HG03175 (cell line): ENCODE data around the gene GPR137.

ENCODE experiments used
- ATAC-seq: cut with Tn5 transposase; IDR thresholded peaks from one replicate; pipeline ENCODE4 v1.9.1; 2021; ENCODE audit warnings: mild to moderate bottlenecking, moderate library complexity; ENCODE audit not compliant: unreplicated experiment

The GPR137 gene, protein sequence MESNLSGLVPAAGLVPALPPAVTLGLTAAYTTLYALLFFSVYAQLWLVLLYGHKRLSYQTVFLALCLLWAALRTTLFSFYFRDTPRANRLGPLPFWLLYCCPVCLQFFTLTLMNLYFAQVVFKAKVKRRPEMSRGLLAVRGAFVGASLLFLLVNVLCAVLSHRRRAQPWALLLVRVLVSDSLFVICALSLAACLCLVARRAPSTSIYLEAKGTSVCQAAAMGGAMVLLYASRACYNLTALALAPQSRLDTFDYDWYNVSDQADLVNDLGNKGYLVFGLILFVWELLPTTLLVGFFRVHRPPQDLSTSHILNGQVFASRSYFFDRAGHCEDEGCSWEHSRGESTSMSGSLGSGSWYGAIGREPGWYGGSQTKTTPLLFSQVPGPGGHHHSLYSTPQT

DNA sequence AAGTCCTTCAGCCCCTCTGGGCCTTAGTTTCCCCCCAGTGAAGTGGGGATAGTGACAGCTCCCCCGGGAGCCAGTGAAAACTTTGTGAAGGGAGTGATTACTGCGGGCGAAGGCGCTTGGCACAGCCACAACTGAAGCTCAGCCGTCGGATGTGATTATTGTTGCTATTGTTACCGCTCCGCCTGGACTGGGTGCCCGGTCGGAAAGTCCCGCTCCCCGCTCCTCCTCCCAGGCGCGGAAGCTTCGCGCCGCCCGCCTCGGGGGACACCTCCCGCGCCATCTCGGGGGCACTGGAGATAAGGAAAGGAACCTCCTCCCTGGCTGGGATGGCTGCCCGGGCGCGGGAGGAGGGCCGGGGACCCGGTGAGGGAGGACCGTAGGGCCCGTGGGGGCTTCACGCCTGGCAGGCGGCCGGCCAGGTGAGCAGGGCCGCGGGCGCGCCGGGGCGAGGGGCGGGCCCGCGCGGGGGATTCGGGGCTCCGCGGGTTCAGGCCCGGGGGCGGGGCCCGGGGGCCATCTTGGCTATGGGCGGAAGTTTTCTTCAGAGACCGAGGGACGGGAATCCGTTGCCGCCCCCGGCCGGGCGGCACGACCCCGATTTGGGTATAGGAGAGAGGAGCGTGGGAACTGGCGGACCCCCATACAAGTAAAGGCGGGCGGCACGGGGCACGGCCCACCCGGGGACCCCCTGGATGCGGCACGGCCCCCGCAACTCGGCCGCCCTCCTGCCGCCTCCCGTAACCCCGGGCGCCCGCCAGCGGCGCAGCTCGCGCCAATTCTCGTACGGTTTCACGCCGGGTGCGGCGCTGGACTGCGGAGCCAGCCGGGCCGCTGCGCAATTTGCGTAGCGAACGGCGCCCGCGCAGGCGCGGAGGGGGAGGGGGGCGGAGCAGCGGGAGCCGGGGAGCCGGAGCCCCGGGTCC lies at the start of gene GPR137:
GPR137 (plus strand) TSS at position 887 of the 923 bp plus-strand sequence. CDS start 677 bp downstream, outside the sequence.
- ATAC-seq, result peak; percentile 66

DNA sequence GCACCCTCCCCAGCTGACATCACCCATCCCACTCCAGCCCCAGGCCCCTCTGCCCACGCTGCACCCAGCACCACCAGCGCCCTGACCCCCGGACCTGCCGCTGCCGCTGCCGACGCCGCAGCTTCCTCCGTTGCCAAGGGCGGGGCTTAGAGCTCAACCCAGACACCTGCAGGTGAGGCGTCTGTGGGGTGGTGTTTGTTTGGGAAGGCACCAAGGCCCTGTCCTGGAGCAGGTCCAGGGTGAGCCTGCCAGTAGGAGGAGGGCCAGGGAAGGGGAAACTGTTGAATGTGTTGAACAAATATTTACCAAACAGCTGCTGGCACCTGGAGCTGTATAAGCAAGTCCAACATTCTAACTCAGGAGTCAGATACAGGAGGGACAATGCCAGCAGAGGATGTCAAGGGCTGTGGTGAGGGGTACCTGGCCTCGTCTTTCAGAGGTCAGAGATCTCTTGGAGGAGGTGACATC lies 48.1 kb upstream of the GPR137 start:
- no peak for ATAC-seq

- no peak for ATAC-seq
Measured at GRCh38 chr11:64238076-64238475, 47.6 kb upstream of the GPR137 start.

GRCh38 chr11:64238999-64239398 lies 46.6 kb upstream of the GPR137 start:
- ATAC-seq, result no peak

- peak; percentile 21 for ATAC-seq
Measured at GRCh38 chr11:64239662-64240434, 45.8 kb upstream of the GPR137 start.

DNA sequence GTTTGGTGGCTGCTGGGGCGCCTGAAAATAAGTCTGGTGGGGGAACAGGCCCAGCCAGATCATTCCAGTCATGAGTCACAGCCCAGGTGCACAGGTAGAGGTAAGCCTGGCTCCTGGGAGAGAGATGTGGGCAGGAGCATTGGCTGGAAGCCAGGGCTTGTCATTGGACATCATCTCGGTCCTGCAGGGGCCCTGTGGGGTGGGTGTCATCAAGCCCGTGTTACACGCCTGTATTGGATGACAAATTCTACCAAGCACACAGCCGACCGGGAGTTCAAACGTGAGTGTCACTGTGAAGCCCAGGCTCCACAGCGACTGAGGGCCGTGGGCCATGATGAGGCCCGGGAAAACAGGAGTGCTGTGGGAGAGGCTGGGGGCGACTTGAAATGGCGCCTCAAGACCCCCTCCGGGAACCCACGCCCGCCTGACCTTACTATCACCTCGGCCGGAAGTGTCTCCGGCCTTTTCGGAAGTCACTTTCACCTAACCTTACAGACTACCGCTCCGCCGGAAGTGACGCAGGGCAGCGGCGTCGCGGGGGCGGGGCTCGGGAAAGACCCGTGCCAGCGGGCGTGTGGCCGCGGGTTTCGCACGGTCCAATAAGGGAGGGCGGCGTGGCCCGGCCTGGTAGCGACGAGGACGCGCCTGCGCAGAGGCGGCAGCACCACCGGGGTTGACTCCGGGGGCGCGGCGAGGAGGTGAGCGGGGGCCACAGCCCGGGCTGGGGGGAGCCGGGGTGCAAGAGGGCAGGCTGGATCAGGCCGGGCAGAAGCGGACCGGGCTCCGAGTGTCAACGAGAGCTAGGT lies 45.0 kb upstream of the GPR137 start, which contains the start of gene FKBP2:
FKBP2 (plus strand) TSS at position 661 of the 806 bp plus-strand sequence. CDS start 1,293 bp downstream, outside the sequence.
- ATAC-seq, result peak; percentile 46

DNA sequence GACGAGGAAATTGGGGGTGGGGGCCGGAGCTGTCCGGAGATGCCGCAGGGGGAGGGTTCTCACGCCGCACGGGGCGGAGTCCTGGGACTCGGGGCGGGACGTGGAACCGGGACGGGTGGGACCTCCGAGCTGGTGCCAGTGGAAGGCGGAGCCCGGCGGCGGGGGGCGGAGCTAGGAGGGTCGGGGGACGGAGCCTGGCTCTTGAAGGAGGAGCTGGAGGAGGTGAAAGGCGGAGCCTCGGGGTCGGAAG lies 44.5 kb upstream of the GPR137 start:
- ATAC-seq, result peak; percentile 65

DNA sequence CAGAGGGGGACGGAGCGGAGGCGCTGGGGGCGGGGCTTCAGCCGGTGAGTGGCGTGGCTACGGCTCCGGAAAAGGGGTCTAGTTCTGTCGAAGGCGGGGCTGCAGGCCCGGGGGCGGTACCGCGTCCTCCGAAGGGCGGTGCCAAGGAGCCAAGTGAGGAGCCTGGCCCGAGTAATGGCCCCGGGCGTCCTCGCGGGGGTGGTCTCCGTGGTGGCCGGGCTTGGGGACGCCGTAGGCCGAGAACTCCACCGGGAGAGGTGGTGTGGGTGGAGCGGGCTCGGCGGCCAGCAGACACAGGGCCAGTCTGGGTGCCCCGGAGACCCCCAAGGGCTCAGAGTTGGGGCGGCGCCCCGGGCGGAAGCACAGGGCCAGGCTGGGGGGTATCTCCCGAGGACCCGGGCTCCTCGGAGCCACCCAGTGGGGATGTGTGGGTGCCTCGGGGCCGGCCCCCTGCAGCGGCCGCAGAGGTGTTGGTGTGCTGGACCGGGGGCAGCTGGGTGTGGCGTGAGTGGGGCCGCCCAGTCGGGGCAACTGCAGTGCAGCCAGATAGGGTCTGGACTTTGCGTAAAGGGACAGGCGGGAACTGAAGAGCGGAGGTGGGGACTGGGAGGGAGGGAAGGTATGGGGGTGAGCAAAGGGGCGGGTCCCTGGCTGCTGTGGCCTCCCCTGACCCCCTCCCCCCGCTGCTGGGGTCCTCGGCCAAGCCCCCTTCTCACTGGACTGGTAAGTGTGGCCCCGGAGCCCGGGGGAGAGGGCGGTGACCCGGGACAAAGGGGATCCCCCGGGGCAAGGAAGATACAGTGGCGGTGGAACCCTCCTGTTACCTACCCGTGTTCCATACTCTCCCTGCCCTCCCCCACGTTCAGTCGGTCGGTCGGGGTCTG lies 43.9 kb upstream of the GPR137 start:
- ATAC-seq, result peak; percentile 4

DNA sequence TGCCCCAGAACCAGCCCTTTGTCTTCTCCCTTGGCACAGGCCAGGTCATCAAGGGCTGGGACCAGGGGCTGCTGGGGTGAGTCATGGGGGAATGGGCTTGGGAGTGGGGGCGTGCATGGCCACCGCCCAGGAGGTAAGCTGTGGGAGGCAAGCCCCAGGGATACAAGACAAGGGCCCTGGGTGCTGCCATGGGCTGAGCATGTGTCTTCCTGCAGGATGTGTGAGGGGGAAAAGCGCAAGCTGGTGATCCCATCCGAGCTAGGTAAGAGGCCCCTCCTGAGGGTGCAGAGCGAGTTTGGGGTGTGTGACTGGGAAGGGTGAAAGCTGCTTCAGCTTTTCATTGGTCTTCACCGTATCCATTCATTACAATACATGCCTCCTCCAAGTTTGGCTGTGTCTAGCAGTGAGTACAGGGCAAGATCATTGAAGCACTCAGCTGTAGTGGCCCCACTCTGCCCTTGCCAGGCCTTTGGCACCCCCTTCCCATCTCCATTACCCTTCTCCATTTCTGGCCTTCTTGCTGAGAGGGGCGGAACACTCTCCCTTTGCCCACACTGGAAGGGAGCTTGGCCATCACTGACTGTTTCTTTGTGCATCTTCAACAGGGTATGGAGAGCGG lies 42.3 kb upstream of the GPR137 start:
- ATAC-seq, result no peak

DNA sequence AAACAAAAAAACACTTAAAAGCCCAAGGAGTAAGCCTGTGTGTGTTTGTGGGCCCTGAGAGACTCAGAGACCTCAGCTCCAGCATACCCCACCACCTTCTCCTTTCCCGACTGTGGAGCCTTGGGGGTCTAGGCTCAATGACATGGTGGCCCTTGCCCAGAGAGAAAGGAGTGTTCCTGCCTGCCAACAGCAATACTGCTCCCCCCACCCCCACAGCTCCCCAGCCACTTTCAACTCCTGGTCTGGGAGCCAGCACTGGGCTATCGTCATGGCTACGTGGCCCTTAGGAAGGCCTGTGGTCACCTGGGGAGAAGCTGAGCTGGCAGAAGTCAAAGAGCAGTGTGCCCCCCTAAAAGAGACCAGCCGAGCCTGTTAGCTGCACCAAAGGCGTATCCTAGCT lies 41.5 kb upstream of the GPR137 start:
- ATAC-seq, result no peak

- ATAC-seq, result no peak
Measured at GRCh38 chr11:64244966-64245365, 40.7 kb upstream of the GPR137 start.

- ATAC-seq, result no peak
Measured at GRCh38 chr11:64245401-64245796, 40.2 kb upstream of the GPR137 start.

GRCh38 chr11:64245797-64246620 lies 39.6 kb upstream of the GPR137 start:
- no peak for ATAC-seq

- ATAC-seq, result peak; percentile 9
Measured at GRCh38 chr11:64246621-64246870, 39.1 kb upstream of the GPR137 start.

GRCh38 chr11:64246871-64247728 lies 38.5 kb upstream of the GPR137 start, which contains the start of gene PPP1R14B:
Gene PPP1R14B (minus strand): TSS chr11:64246943. CDS start chr11:64246673, 270 bp downstream.
- peak; percentile 35 for ATAC-seq

DNA sequence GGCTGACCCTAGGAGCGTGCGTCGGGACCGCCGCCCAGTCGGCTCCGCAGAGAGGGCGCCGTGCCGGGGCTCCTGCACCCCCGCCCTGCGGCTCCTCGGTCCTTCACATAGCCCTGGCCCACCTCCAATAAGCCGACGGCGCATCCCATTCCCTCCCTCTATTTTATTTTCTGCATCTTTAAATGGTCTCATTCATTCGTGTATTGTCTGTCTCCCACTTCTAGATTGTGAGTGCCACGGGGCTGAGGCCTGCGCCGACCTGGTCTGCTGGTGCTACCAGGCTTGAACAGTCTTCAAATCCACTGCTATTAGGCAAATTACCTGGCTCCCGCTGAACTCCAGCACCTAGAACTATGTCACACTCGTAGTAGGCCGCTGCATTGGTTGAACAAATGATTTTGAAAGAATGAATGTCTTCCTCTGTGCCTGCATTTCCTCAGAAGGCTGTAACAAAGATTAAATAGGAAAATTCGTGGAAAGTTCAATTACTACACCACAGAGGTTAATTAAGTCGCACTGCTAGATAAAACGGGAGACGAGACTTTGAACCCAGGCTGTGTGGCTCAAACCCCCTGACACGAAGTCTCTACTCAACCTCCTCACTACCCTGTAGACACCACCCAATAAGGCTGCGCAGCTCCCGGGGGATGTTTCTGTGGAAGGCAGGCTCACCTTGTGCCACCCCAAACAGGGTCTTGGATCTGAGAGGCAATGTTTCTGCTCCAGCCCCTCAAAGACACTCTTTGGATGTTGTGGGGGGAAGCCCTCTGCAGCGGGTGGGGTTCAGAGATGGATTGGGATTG lies 37.7 kb upstream of the GPR137 start:
- ATAC-seq, result no peak
